CD4-positive, alpha-beta T cell treated with Interleukin-6 at 100 ng/mL for 8 hours (primary cell): ENCODE data around the gene SNAPC2.

Source experiments
- DNase-seq: peaks from one replicate; pipeline ENCODE4 v3.0.0-alpha.2; 2020; ENCODE audit warnings: mixed read lengths, low spot score

Gene SNAPC2, protein sequence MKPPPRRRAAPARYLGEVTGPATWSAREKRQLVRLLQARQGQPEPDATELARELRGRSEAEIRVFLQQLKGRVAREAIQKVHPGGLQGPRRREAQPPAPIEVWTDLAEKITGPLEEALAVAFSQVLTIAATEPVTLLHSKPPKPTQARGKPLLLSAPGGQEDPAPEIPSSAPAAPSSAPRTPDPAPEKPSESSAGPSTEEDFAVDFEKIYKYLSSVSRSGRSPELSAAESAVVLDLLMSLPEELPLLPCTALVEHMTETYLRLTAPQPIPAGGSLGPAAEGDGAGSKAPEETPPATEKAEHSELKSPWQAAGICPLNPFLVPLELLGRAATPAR

DNA sequence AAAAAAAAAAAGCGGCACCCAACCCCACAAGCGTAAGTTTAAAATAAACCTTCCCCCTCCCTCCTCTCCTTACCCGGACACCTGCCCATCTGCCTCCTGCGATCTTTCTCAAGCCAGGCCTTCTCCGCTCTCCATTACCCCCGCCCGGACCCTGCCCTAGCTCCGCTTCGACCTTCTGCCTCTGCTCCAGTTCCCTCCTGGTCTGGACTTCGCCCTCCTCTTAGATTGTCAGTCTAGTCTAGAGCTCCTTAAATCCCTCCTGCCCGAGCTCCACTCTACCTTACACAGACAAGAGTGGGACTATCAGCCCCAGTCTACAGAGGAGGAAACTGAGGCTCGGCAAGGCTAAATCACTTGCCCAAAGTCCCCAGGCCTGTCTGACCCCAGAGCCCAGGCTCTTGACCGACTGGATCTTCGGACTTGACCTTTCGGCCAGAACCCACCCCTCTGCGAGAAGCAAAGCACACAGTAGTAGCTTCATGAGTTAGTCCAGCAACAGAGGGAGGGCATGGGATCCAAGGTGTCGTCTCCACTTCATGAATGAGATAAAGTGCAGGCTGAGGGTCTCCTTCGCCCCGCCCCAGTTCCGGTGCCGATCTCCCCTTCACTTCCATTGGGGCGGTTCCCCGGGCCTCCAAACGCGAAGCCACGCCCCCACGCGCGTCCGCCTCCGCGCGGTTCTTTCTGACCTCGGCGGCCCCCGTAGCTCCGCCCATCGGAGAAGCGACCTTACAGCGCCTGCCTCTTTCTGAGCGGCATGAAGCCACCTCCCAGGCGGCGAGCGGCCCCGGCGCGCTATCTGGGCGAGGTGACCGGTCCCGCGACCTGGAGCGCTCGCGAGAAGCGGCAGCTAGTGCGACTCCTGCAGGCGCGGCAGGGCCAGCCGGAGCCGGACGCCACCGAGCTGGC, at the start of gene SNAPC2:
TSS of gene SNAPC2 (plus strand) at position 729 of the 909 bp plus-strand sequence. CDS start at position 758, 29 bp downstream.
- peak; percentile 95 for DNase-seq

DNA sequence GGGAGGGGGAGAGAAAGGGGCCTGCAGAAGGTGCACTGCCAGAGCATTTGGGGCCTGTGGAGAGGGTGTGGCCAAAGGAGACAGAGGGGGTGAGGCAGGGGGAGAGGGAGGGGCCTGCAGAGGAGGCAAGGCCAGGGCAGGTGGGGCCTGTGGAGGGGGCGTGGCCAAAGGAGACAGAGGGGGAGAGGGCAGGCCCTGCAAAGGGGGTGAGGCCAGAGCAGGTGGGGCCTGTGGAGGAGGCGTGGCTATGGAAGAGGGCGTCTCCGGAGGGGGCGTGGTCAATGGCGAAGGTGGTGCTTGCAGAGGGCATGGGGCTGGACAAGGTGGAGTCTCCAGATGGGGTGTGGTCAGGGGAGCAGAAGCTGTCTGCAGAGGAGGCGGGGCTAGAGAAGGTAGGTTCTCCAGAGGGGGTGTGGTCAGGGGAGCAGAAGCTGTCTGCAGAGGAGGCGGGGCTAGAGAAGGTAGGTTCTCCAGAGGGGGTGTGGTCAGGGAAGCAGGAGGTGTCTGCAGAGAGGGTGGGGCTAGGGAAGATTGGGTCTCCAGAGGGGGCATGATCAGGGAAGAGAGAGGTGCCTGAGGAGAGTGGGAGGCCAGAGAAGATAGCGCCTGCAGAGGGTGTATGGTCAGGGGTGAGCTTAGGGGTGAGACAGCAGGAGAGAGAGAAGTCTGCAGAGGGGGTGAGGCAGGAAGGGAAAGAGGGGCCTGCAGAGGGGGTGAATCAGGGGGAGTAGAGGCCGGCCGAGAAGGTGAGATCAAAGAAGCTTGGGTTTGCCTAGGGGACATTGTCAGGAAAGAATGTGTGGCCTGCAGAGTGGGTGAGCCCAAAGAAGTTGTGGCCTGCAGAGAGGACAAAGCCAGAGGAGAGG, 49.3 kb upstream of the SNAPC2 start:
- no peak for DNase-seq

DNA sequence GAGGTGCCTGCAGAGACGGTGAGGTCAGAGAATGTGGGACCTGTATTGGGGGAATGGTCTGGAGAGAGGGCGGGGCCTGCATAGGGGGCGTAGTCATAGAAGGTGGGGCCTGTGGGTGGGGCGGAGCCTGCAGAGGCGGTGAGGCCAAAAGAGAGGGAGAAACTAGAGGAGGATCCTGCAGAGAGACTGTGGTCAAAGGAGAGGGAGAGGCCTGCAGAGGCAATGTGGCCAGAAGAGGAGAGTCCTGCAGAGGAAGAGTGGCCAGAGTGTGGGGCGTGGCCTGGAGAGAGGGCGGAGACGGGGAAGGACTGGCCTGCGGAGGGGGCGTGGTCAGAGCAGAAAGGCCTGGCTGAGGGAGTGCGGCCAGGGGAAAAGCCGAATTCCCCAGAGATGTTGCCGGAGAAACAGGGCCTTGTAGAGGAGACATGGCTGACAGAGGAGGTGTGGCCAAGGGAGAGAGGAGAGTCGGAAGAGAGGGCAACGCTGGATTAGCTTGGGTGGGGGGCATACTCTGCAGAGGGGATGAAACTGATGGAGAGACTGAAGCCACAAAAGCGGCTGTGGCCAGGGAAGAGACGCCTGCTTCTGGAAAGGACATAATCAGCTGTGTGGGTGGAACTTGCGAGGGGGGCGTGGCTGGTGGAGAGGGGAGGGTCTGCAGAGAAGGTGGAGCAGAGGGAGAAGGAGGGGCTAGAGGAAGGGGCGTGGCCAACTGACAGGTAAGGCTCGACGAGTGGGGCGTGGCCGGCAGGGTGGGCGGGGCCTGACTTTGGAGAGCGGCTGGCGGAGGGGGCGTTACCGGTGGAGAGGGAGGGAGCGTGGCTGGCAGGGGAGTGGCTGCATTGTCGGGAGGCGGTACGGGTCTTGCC, 48.5 kb upstream of the SNAPC2 start:
- DNase-seq: peak; percentile 61

DNA sequence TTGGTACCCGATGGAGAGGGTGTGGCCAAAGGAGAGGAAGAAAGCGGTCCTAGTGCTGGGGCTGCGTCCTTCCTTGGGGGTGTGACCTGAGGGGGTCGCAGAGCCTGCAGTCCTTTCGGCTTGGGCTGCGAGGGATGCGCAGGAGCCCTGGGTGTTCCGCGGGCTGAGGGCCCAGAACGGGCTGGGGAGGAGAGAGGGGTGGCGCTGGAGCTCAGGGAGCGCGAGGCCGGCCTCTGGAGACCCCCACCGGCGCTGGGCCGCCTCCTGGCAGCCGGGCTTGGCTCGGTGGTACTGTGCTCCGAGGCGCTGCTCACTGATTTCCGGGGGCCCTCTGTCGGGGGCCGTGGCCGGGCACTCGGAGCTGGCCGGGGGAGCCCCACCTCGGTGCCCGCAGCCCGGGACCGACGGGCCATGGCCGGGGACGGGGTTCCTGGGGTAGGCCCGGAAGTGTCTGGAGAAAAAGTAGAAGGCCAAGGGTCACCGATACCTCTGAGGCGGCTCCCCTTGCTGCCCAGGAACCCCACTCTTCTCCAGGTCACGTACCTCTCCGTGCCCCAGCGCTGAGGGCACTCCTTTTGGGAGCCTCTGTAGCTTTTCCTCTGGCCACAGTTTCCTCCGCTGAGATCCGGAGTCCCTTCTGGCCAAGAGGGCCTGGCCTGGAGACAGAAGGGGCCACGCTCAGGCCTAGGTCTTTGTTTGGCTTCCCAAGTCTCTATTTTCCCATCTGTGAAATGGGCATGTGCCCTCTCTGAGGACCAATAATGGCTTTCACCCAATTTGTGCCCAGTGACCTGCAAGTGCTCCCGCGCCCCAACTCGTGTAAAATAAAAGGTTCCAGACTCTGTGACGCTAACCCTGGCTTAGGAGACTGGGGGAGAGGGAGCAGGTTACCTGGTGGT, 47.6 kb upstream of the SNAPC2 start:
- no peak for DNase-seq

DNA sequence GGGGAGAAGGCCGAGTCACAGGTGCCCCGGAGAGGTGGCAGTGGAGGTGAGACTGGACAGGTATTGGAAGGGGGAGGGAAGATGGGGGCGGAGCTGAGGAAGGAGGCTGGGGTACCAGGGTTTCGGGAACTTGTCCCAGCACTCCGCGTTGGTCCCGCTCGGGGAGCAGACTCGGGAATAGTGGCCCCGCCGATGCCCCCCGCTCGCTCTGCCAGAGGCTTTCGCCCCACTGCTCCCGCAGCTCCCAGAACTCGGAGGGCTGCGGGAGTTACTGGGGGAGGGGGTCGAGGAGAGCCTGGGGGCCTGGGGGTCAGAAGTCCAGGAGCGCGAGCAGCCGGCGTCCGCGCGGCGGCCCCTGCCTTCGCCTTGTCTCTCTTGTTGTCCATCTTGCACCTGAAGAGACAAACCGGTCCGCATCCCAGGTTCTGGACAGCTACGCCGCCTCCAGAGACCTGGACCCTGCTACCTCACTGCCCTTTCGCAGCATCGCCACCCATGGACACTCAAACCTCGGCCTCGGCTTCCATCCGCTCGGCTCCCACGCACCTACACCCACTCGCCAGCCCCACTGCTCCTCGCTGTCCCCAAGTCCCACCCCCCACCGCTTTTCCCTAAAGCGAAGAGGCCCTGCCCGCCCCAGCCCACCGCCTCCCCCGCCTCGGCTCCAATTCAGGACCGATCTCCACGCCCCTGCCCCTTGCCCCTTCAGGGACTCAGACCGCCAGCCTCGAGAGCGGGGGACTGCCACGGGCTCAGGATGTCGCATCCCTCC, 46.6 kb upstream of the SNAPC2 start:
- DNase-seq: no peak

DNA sequence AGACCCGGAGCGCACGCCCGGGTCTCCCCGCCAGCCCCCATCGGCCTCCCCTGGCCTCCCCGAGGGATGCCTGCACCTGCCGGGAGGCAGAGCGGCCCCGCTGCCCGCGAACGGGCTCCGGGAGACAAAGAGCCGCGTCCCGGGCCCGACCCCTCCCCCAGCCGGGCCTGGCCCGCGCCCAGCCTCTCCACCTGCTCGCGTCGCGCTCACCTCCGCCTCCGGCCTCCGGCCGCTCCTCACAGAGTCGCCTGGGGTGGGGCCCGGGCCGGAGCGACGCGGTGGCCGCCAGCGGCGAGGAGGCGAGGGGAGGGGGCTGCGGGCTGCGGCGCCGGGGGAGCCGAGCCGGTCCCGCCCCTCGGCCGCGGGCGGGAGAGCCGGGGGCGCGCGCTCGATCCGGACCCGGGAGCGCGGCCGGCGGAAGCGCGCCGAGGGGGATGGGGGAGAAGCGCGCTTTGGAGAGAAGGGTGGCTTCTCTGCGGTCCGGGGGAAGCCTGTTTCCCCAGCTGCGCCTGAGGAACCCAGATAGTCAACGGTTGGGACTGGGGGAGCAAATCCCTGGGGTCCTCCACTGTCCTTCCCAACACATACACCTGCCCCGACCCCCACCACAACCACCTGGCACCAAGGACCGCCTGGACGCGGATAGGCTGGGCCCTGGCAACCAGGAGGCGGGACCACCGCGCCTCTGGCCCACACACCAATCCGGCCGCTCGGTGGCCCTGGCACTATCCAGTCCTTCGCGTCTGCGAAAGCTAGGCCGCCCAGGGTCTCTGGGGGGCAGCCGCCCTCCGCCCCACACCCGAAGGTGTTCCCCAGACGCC, 45.9 kb upstream of the SNAPC2 start, which contains the start of gene PRR36:
TSS of gene PRR36 (minus strand) at position 315 of the 821 bp plus-strand sequence. CDS start 701 bp downstream, outside the sequence.
- DNase-seq: no peak

DNA sequence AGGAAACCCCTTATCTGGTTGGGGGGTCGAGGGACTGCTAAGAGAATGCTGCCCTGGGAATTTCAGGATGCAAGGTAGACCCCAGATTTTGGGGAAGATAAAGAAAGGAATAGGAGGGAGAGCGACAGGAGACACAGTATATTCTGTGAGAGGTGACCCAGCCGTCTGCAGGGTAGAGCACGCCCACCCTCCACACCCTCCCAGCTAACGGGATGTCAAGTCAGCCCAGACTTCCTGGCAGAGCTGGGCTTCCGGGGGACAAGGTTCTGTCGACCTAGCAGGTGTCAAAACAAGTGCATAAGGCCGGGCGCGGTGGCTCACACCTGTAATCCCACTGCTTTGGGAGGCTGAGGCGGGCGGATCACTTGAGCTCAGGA, 45.3 kb upstream of the SNAPC2 start:
- no peak for DNase-seq

DNA sequence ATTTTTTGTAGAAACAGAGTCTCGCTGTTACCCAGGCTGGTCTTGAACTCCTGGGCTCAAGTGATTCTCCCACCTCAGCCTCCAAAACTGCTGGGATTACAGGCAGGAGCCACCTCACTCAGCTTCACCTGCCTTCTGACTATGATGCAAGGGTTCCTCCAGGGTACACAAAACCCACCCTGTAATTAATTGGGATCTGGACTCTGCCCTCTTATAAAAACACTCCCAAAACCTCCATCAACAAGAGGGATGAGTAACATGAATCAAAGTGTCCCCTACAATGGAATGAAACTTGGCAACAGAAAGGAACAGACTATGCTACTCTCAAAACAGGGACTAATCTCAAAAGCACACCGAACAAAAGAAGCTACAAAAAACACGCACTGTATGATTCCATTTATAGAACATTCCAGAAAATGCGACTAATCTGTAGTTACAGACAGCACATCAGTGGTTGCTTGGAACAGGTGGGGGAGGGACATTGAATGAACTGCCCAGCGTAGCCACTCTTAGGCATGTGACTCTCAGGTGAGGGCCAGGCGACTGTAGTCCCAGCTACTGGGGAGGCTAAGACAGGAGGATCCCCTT, 42.8 kb upstream of the SNAPC2 start:
- no peak for DNase-seq

DNA sequence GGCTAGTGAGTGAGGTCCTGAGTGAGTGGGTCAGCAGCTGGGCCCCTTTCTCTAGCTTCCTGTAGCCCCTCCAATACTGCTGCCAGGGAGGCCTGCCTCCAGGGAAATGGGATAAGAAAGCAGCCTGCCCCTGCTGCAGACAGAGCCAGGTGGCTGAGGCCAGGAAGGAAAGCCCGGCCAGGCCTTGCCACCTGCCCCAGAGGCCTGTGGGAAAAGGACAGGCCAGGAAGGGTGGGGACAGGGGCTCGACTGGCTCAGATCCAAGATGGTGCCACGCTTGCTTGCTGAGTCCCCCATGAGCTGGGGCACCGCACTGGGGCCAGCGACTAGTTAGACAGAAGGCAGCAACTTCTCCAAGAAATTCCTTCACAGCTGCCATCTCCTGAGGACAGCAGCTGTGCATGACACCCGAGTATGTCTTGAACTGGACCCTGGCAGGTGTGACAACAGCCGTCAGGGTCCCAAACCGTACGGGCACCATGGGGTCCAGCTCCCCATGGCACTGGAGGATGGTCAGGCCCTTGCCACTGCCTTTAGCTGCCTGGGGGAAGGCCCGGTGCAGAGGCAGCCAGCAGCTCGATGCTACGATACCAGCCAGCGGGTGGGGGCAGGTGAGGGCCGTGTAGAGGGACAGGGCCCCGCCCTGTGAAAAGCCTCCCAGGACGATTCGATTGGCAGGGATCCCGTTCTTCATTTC, 40.9 kb upstream of the SNAPC2 start:
- DNase-seq: no peak

DNA sequence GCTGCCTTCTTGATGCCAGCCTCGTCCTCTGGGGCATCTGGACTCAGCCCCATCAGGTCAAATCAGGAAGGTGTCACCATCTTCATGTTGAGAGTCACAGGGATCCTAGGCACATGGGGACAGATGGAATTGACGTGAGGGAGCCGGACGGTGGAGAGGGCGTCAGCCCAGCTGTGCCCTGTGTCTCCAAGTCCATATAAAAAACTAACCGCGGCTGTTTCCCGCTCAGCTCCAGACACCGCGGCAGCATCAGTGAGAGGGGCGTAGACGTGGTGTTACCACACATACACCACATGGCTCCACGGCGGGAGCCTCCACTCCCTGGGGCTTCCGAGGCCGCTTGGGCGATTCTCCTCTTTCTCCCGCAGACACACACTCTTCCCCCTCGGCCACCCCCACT, 40.3 kb upstream of the SNAPC2 start:
- no peak for DNase-seq

DNA sequence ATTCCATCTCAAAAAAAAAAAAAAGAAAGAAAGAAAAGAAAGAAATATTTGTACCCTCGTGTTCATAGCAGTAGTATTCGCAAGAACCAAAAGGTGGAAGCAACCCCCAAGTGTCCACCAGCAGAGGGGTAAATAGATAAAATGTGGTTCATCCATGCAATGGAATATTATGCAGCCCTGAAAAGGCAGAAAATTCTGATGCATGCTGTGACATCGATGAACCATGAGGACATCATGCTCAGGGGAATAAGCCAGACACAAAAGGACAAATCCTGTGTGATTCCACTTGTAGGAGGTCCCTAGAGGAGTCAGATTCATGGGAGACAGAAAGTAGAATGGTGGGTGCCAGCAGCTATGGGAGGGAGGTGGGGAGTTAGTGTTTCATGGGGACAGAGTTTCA, 38.2 kb upstream of the SNAPC2 start:
- no peak for DNase-seq

DNA sequence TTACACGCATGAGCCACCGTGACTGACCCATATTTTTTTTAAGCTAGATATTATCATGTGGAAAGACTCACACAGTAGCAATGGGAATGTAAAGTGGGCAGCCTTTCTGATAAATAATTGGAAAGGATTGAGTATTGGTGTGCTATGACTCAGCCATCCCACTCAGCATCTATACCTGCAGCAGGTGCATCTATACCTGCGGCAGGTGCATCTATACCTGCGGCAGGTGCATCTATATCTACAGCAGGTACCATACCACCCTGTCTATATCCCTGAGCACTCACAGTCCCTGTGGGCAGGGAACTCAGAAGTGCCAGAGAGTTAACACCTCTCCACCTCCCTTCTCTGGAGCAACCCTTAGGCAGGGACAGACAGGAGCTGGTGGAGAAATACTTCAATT, 37.0 kb upstream of the SNAPC2 start:
- DNase-seq: no peak

DNA sequence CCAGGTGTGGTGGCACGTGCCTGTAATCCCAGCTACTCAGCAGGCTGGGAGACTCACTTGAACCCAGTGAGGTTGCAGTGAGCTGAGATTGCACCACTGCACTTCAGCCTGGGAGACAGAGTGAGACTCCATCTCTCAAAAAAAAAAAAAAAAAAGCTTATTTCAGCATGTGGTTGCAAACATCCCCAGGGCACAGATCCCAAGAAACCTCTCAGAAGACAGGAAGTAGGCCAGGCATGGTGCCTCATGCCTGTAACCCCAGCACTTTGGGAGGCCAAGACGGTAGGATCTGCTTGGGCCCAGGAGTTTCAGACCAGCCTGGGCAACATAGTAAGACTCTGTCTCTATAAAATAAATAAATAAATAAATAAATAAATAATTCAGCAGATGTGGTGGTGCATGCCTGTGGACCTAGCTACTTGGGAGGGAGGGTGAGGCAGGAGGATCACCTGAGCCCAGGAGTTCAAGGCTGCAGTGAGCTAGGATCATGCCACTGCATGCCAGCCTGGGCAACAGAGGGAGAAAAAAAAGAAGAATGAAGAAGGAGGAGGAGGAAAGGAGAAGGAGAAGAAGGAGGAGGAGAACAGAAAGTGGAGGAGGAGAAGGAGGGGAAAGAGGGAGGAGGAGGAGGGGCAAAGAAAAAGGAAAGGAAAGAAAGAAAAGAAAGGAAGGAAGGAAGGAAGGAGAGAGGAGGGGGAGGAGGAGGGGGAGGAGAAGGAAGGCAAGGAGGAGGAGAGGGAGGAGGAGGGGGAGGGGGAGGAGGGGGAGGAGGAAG, 36.2 kb upstream of the SNAPC2 start:
- no peak for DNase-seq

DNA sequence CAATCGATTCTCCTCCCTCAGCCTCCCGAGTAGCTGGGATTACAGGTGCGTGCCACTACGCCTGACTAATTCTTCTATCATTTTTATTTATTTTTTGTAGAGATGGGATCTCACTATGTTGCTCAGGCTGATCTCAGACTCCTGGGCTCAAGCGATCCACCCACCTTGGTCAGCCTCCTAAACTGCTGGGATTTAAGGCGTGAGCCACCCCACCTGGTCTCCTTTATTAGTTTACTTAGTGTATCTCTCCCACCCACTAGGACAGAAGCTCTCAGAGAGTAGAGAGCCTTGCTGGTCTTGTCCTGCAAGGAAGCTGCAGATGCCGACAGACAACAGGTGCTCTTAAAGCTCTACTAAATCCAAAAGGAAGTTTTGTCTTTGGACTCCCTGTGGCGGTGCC, 34.3 kb upstream of the SNAPC2 start:
- no peak for DNase-seq

DNA sequence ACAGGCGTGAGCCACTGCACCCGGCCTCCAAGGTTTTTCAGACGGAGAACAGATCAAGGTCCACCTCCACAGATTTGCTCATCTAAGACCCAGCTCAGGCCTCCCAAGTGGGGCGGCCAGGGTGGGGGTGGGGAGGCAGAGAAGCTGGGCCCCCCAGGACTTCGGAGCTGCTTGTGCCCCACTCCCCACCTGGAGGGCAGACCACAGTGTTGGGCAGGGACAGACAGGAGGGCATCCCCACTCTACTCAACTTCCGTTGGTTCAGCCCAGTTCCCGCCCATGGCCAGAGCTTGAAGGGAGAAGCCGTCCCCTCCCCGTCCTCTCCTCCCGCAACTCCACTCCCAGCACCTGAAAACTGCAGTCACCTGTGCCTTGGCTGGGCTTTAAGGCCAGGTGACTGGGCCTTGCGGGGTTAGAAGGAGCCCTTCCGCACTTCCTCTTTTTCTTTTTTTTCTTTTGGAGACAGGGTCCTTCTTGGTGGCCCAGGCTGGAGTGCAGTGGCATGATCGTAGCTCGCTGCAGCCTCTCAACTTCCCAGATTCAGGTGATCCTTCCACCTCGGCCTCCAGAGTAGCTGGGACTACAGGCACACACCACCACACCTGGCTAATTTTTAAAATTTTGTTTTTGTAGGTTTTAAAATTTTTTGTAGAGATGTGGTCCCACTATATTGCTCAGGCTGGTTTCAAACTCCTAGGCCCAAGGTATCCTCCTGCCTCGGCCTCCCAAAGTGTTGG, 32.6 kb upstream of the SNAPC2 start:
- DNase-seq: no peak
